GM19035 (cell line): ENCODE data around the gene PDCD2L.
"Not testable (repeated sequence)": the region's sequence is repeated elsewhere in the genome, so short reads cannot be mapped to it uniquely, and the experiment has no call there.

Experiments used
- ATAC-seq: cut with Tn5 transposase; IDR thresholded peaks from one replicate; pipeline ENCODE4 v1.9.1; 2021; ENCODE audit not compliant: unreplicated experiment

PDCD2L gene

DNA sequence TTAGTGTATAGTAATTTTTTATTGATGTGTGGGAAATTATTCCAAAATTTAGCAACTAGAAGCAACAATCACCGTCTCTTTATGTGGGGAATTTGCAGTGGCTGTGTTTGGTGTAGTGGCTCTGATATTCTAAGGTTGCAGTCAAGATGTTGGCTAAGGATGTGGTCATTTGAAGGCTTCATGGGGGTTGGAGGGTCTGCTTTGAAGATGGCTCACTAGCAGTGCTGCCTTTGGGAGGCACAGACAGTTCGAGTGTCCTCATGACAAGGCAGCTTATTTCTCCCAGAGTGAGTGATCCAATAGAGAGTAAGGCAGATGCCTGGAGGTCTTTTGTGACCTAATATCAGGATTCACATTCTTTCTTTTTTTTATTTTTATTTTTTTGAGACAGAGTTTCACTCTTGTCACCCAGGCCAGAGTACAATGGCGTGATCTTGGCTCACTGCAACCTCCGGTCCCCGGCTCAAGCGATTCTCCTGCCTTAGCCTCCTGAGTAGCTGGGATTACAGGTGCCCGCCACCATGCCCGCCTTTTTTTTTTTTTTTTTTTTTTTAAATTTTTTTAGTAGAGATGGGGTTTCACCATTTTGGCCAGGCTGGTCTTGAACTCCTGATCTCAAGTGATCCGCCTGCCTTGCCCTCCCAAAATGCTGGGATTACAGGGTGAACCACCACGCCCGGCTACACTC, 30.5 kb upstream of the PDCD2L start:
- no peak for ATAC-seq

DNA sequence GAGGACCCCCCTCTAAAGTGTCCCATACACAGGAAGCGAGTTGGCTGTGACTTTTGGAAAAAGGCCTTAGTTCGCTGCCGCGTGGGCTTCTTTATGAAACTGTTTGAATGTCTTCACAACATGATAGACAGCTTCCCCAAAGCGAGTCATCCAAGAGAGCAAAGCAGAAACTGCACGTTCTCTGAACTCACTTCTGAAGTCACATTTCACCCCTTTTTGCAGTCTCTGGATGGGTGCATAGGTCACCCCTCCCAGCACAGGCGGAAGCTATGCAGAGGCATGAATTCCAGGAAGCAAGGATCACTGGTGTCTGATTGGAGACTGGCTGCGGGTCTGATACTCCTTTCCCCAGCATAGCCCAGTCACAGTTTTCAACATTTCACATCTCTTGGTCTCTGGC, 28.6 kb upstream of the PDCD2L start:
- ATAC-seq: no peak

DNA sequence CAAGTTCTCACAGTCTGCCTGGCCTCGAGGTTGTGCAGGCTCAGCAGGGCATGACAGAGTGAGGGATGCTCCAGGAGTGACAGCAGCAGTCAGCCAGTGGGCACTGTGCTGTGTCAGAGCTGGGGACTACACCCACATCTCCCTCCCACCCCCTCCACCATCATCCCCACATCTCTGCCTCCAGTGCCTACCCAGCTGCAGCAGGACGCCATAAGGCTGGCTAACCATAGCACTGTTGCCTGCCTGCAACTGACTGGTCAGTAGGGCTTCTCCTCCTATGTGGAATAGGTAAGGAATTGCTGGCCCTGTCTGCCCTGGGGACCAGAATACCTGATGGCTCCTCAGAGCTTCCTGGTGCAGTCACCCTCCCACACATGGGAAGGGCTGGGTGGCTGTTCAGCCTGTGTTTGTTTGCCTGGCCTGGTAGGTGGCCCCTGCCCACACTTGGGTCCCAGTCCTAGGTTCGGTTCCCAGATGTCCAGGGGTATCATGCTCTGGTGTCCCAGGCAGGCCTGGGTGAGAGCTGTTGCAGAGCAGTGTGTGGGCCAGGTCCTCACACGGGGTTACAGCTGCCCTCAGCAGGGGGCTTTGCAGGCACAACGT, 23.5 kb upstream of the PDCD2L start:
- no peak for ATAC-seq

DNA sequence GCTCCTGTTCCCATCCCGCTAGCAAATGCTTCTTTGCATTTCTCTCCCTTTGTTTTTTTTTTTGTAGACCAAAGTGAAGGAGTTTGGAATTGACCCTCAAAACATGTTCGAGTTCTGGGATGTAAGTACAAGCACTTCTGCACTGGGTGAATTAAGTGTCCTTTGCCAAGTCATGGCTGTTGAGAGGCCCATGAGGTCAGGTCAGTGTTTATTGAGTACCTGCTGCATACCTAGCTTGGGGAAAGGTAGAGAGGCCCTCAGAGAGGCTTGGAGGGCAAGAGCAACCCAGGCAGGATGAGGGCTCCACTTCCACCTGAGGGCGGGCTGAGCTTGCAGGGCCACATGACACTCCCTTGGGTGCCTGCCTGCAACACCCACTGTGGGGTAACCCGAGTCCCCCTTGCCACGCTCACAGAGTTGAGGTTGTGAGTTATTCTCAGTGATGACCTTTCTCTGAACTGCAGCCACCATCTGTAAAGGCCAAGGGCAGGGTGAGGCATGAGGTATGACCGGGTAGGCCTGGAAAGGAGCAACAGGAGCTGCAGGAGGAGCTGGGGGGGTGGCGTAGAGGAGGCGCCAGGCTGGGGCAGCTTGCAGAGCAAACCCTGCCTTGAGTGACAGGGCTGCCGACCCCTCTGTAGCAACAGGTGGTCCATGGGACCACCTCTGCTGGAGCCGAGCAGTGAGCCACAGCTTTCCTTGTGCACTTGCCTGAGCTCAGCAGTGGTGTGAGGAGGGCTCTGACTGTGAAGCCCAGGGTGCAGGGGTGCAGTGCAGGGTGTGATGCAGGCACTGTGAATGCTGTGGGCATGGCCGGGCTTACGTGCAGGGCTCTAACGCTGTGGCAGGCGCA, 22.6 kb upstream of the PDCD2L start:
- ATAC-seq: no peak

DNA sequence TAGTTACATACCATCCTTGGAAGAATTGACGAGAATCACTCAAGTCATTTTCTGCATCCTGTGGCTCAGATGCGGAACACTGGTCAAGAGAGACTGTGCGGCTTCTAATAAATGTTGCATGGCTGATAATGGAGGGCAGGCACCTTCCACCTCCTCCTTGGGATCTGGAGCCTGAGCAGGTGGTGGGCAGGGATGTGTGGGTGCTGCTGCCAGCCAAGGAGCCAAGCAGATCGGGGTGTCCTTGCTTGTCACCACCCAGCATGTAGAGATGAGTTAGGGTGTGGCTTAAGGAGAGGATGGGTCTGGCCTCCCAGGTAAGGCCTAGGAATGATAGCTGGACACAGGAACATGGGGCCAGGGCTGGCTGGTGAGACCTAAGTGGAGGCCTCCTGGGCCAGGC, 21.7 kb upstream of the PDCD2L start:
- ATAC-seq: no peak

DNA sequence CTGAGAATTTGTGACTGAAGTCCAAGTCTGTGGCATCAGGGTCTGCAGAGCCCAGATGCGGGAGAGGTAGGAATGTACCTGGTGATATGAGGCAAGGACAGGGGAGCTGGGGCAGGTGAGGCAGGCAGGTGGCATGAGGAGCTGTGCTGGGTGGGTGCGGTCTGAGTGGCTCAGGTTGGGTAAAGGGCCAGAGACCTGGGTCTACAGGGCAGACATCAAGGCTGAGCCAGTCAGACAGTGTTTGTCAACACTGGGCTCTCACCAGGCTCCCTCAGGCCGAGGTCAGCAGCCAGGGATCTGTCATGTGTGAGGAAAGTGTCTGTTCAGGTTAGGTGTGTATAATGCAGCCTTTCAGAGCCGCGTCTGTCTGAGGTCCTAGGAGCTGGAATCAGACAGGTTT, 20.6 kb upstream of the PDCD2L start:
- no peak for ATAC-seq

DNA sequence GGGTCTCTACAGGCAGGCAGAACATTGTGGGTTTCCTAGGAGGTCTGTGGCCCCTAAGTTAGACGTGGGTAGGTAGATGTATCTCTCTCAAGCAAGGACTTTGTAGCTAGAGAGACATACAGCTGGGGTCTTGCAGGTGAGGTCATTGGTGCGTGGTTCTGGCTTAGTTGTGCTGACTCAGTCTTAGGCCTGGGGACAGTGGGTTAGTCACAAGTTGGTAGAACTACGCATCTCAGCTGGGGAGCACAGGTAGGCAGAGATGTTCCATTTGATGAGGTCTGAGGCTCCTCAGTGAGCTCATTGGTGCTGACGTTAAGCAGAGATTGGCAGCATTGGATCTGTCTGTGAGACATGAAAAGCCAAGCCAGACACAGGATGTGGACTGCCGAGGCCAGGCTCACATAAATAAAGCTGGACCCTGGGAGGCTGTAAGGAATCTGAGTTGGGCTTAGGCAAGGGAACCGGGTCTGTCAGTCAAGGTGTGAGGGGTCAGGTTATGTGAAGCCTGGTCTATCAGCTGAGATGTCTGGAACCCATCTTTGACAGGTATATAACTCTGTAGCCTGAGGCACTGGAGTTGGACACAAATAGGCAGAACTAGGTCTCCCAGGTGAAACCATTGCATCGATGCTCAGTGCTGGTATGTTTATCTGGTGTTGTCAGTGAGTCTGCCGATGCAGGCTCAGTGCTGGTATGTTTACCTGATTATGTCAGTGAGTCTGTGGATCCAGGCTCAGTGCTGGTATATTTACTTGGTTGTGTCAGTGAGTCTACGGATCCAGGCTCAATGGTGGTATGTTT, 17.4 kb upstream of the PDCD2L start:
- ATAC-seq: no peak

DNA sequence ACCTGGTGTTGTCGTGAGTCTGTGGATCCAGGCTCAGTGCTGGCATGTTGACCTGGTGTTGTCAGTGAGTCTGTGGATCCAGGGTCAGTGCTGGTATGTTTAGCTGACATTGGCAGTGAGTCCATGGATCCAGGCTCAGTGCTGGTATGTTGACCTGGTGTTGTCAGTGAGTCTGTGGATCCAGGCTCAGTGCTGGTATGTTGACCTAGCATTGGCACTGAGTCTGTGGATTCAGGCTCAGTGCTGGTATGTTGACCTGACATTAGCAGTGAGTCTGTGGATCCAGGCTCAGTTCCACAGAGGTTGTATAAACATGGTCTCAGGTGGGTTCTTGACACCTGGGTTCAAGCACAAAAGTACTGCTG, 16.8 kb upstream of the PDCD2L start:
- no peak for ATAC-seq

DNA sequence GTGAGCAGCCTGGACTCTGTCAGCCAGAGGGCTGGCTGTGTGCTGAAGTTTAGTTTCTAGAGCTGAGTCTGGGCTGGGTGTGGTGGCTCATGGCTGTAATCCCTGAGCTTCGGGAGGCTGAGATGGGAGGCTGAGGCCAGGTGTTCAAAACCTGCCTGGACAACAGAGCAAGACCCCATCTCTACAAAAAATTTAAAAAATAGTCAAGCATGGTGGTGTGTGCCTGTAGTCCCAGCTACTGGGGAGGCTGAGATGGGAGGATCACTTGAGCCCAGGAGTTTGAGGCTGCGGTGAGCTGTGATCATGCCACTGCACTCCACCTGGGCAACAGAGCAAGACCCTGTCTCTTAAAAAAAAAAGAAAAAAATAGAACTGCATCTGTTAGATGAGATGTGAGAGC, 15.5 kb upstream of the PDCD2L start:
- ATAC-seq: not testable (repeated sequence)

DNA sequence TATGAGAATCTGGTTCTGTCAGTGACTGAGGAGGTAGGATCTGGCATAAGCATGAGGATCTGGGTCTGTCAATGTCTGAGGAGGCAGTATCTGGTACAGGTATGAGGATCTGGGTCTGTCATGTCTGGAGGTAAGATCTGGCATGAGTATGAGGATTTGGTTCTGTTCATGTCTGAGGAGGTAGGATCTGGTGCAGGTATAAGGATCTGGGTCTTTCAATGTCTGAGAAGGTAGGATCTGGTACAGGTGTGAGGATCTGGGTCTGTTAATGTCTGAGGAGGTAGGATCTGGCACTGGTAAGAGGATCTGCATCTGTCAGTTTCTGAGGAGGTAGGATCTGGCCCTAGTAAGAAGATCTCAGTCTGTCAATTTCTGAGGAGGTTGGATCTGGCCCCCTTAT, 12.4 kb upstream of the PDCD2L start:
- ATAC-seq: no peak

DNA sequence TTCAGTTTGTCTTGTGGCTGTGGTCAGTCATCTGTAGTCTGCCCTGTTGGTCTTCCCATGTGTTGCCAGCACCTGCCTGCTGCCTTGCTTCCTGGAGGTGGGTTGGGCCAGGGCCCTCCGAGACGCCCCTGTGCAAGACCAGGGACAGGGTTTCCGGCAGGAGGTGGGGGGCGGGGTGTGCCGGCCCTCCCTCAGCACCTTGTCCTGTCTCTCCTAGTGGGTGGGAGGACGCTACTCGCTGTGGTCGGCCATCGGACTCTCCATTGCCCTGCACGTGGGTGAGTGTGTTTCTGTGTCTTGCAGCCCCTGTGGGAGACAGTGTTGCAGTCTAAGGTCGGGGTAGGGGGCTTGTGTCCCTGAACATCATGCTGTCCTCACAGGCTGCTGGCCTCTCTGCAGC, 11.2 kb upstream of the PDCD2L start:
- ATAC-seq: no peak

DNA sequence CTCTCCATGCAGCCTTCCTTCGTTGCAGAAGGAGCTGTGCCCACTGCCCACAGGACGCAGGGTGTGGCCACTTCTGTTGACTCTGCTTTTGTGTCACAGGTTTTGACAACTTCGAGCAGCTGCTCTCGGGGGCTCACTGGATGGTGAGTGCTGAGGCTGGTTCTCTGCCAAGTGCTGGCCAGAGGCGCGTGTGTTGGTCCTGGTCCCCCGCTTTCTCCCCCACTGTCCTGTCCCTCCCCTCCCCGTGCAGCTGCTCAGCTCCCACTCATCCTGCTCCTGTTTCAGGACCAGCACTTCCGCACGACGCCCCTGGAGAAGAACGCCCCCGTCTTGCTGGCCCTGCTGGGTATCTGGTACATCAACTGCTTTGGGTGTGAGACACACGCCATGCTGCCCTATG, 10.6 kb upstream of the PDCD2L start:
- no peak for ATAC-seq

DNA sequence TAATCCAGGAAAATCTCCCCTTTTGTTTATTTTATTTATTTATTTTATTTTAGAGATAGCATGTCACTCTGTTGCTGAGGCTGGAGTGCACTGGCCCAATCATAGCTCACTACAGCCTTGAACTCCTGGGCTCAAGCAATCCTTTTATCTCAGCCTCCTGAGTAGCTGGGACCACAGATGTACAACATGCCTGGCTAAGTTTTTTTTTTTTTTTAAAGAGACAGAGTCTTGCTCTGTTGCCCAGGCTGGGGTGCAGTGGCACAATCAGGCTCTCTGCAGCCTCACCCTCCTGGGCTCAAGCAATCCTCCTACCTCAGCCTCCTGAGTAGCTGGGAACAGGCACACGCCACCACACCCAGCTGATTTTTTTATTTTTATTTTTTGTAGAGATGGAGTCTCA, 6.3 kb upstream of the PDCD2L start:
- no peak for ATAC-seq

DNA sequence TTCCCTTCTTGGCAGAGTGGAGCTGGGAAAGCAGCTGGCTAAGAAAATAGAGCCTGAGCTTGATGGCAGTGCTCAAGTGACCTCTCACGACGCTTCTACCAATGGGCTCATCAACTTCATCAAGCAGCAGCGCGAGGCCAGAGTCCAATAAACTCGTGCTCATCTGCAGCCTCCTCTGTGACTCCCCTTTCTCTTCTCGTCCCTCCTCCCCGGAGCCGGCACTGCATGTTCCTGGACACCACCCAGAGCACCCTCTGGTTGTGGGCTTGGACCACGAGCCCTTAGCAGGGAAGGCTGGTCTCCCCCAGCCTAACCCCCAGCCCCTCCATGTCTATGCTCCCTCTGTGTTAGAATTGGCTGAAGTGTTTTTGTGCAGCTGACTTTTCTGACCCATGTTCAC, 4.3 kb upstream of the PDCD2L start:
- ATAC-seq: no peak

DNA sequence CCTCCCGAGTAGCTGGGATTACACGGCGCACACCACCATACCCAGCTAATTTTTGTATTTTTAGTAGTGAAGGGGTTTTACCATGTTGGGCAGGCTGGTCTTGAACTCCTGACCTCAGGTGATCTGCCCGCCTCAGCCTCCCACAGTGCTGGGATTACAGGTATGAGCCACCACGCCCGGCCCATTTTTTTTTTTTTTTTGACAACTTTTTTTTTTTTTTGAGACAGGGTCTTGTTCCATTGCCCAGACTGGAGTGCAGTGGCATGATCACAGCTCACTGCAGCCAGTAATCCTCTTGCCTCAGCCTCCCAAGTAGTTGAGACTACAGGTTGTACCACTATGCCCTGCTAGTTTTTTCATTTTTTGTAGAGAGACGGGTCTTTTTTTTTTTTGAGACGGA, 3.4 kb upstream of the PDCD2L start:
- ATAC-seq: not testable (repeated sequence)

DNA sequence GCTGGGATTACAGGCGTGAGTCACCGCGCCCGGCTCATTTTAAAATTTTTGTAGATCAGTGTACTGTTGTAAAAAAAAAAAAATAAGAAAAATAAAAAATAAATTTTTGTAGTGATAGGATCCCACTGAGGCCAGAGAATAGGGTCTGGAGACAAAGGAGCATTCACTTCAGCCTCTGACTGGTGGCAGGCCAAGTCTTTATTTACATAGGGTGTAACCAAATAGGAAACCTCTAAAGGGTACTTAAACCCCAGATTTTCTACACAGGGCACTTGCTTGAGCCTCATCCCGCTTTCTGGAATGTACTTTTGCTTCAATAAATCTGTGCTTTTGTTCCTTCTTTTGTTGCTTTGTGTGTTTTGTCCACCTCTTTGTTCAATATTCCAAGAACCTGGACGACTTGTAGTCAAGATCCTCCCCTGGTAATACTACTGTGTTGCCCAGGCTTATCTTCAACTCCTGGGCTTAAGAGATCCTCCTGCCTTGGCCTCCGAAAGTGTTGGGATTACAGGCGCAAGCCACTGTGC, 2.1 kb upstream of the PDCD2L start:
- no peak for ATAC-seq

DNA sequence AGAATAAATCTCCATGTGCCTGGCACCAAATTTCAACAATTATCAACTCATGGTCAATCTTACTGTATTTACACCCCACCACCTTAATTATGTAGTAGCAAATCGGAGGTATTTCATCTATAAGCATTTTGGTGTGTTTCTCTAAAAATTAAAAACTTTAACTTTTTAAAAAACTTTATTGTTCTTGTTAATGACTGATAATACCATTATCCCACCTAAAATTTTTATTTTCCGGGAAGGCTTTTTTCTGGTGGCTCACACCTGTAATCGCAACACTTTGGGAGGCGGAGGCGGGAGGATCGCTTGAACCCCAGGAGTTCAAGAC, 453 bp upstream of the PDCD2L start:
- peak; percentile 24 for ATAC-seq

DNA sequence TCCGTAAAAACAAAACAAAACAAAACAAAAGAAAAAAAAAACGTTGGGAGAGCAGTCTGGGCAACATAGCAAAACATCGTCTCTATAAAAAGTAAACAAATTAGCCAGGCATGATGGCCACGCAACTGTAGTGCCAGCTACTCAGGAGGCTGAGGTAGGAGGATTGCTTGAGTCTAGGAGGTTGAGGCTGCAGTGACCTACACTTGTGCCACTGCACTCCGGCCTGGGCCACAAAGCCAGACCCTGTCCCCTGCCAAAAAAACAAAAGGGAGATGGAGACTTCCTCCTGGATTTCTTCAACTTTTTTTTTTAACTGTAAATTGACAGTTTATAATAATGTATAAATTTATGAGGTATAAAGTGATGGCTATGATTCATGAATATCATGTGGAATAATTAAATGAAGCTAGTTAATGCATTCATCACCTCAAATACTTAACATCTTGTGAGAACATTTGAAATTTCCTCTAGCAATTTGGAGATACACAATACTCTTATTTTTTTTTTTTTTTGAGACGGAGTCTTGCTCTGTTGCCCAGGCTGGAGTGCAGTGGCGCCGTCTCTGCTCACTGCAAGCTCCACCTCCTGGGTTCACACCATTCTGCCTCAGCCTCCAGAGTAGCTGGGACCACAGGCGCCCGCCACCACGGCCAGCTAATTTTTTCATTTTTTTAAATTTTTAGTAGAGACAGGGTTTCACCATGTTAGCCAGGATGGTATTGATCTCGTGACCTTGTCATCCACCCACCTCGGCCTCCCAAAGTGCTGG, 1.9 kb downstream of the PDCD2L start:
- no peak for ATAC-seq

DNA sequence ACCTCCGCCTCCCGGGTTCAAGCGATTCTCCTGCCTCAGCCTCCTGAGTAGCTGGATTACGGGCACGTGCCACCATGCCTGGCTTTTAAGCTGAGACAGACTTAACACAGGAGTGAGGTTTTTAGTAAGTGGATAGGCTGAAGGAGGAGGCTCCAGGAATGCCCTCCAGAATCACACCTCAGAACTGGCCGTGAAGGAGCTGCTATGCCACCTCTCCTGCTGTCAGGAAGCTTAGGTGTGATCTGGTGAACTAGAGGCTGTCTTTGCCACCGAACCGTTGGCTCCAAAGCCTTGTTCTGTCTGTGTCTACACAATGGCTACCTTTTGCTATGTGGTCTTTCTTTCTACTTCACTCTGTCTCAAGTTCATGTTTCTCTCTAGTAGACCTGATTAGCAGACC, 4.2 kb downstream of the PDCD2L start:
- no peak for ATAC-seq
